DLD1 (cell line): ENCODE data around the gene KITLG.
"Not testable (repeated sequence)": the region's sequence is repeated elsewhere in the genome, so short reads cannot be mapped to it uniquely, and the experiment has no call there.

Experiments used
- in situ Hi-C: cut with HindIII; loops from 2 replicates; pipeline ENCODE4 v1.10.0; 2017; ENCODE audit warnings: low sequenced_read_pairs

KITLG gene

GRCh38 chr12:88576866-88577265 is 3.4 kb downstream of the KITLG start:
- in situ Hi-C loops = no loop called here

- in situ Hi-C loops = no loop called here
Observed at GRCh38 chr12:88575361-88575970, 4.8 kb downstream of the KITLG start.

GRCh38 chr12:88574278-88574677 is 6.0 kb downstream of the KITLG start:
- in situ Hi-C loops = no loop called here

- in situ Hi-C loops = no loop called here
Observed at GRCh38 chr12:88573583-88573982, 6.7 kb downstream of the KITLG start.

GRCh38 chr12:88572781-88573549 is 7.3 kb downstream of the KITLG start:
- in situ Hi-C loops = no loop called here

- in situ Hi-C loops = no loop called here
Observed at GRCh38 chr12:88571543-88571942, 8.7 kb downstream of the KITLG start.

- in situ Hi-C loops = no loop called here
Observed at GRCh38 chr12:88570103-88570502, 10.2 kb downstream of the KITLG start.

- in situ Hi-C loops = no loop called here
Observed at GRCh38 chr12:88566430-88566829, 13.8 kb downstream of the KITLG start.

- in situ Hi-C loops = no loop called here
Observed at GRCh38 chr12:88562846-88563582, 17.3 kb downstream of the KITLG start.

GRCh38 chr12:88562151-88562550 is 18.1 kb downstream of the KITLG start:
- in situ Hi-C loops = no loop called here

GRCh38 chr12:88559772-88560171 is 20.5 kb downstream of the KITLG start:
- in situ Hi-C loops = no loop called here

GRCh38 chr12:88559199-88559598 is 21.1 kb downstream of the KITLG start:
- in situ Hi-C loops = no loop called here

- in situ Hi-C loops = no loop called here
Observed at GRCh38 chr12:88558340-88558867, 21.9 kb downstream of the KITLG start.

- in situ Hi-C loops = no loop called here
Observed at GRCh38 chr12:88556213-88556774, 24.0 kb downstream of the KITLG start.

- in situ Hi-C loops = no loop called here
Observed at GRCh38 chr12:88553941-88554658, 26.2 kb downstream of the KITLG start.

GRCh38 chr12:88552610-88553079 is 27.6 kb downstream of the KITLG start:
- in situ Hi-C loops = no loop called here

GRCh38 chr12:88549929-88550328 is 30.3 kb downstream of the KITLG start:
- in situ Hi-C loops = no loop called here

GRCh38 chr12:88547949-88548348 is 32.3 kb downstream of the KITLG start:
- in situ Hi-C loops = not testable (repeated sequence)

- in situ Hi-C loops = no loop called here
Observed at GRCh38 chr12:88546853-88547252, 33.4 kb downstream of the KITLG start.

- in situ Hi-C loops = no loop called here
Observed at GRCh38 chr12:88546226-88546625, 34.0 kb downstream of the KITLG start.
